ENCODE results near the gene SYCE1L.

Gene SYCE1L

GRCh38 chr16:77212741-77213541 is 13.7 kb downstream of the SYCE1L start:
- in situ Hi-C loops (cut with HindIII; ENCODE audit: low pct_unique_long_range_greater_than_20kb, low sequenced_read_pairs): no loop called here
- TF ChIP-seq JUND (IDR thresholded peaks at IDR 0.05; ENCODE audit: low read depth): no peak
- no peak for DNase-seq (ENCODE audit: low read depth in 1 of 2, low spot score in 1 of 2)

GRCh38 chr16:77213542-77214106 is 14.4 kb downstream of the SYCE1L start:
- no peak for DNase-seq (ENCODE audit: low read depth in 1 of 2, low spot score in 1 of 2)
- no peak for TF ChIP-seq JUND (IDR thresholded peaks at IDR 0.05; ENCODE audit: low read depth)
- in situ Hi-C loops (cut with HindIII; ENCODE audit: low pct_unique_long_range_greater_than_20kb, low sequenced_read_pairs): no loop called here

- no peak for TF ChIP-seq JUND (IDR thresholded peaks at IDR 0.05; ENCODE audit: low read depth)
- in situ Hi-C loops (cut with HindIII; ENCODE audit: low pct_unique_long_range_greater_than_20kb, low sequenced_read_pairs): no loop called here
- no peak for DNase-seq (ENCODE audit: low read depth in 1 of 2, low spot score in 1 of 2)
Measured at GRCh38 chr16:77214411-77215138, 15.4 kb downstream of the SYCE1L start.

- no peak for DNase-seq (ENCODE audit: low read depth in 1 of 2, low spot score in 1 of 2)
- in situ Hi-C loops (cut with HindIII; ENCODE audit: low pct_unique_long_range_greater_than_20kb, low sequenced_read_pairs): no loop called here
- no peak for TF ChIP-seq JUND (IDR thresholded peaks at IDR 0.05; ENCODE audit: low read depth)
Measured at GRCh38 chr16:77219437-77219836, 20.2 kb downstream of the SYCE1L start.

GRCh38 chr16:77220427-77220826 is 21.2 kb downstream of the SYCE1L start:
- in situ Hi-C loops (cut with HindIII; ENCODE audit: low pct_unique_long_range_greater_than_20kb, low sequenced_read_pairs): no loop called here
- no peak for TF ChIP-seq JUND (IDR thresholded peaks at IDR 0.05; ENCODE audit: low read depth)
- DNase-seq (ENCODE audit: low read depth in 1 of 2, low spot score in 1 of 2): no peak

- in situ Hi-C loops (cut with HindIII; ENCODE audit: low pct_unique_long_range_greater_than_20kb, low sequenced_read_pairs): no loop called here
- no peak for DNase-seq (ENCODE audit: low read depth in 1 of 2, low spot score in 1 of 2)
- TF ChIP-seq JUND (IDR thresholded peaks at IDR 0.05; ENCODE audit: low read depth): no peak
Measured at GRCh38 chr16:77221482-77221881, 22.3 kb downstream of the SYCE1L start.

- TF ChIP-seq JUND (IDR thresholded peaks at IDR 0.05; ENCODE audit: low read depth): no peak
- peak in 1 of 2 experiments; percentile 17 for DNase-seq (ENCODE audit: low read depth in 1 of 2, low spot score in 1 of 2)
- in situ Hi-C loops (cut with HindIII; ENCODE audit: low pct_unique_long_range_greater_than_20kb, low sequenced_read_pairs): no loop called here
Measured at GRCh38 chr16:77223184-77223583, 24.0 kb downstream of the SYCE1L start.

- in situ Hi-C loops (cut with HindIII; ENCODE audit: low pct_unique_long_range_greater_than_20kb, low sequenced_read_pairs): no loop called here
Measured at GRCh38 chr16:77225182-77225581, 26.0 kb downstream of the SYCE1L start.

GRCh38 chr16:77227745-77228144 is 28.5 kb downstream of the SYCE1L start:
- in situ Hi-C loops (cut with HindIII; ENCODE audit: low pct_unique_long_range_greater_than_20kb, low sequenced_read_pairs): no loop called here
- no peak for TF ChIP-seq JUND (IDR thresholded peaks at IDR 0.05; ENCODE audit: low read depth)
- no peak for DNase-seq (ENCODE audit: low read depth in 1 of 2, low spot score in 1 of 2)

More at GRCh38 chr16:77225182-77225581, 26.0 kb downstream of the SYCE1L start:
- no peak for TF ChIP-seq JUND (IDR thresholded peaks at IDR 0.05; ENCODE audit: low read depth)
- no peak for DNase-seq (ENCODE audit: low read depth in 1 of 2, low spot score in 1 of 2)

GRCh38 chr16:77231047-77231446 is 31.8 kb downstream of the SYCE1L start:
- in situ Hi-C loops (cut with HindIII; ENCODE audit: low pct_unique_long_range_greater_than_20kb, low sequenced_read_pairs): no loop called here
- TF ChIP-seq JUND (IDR thresholded peaks at IDR 0.05; ENCODE audit: low read depth): no peak
- no peak for DNase-seq (ENCODE audit: low read depth in 1 of 2, low spot score in 1 of 2)

GRCh38 chr16:77233799-77234519 is 34.8 kb downstream of the SYCE1L start:
- in situ Hi-C loops (cut with HindIII; ENCODE audit: low pct_unique_long_range_greater_than_20kb, low sequenced_read_pairs): no loop called here
- TF ChIP-seq JUND (IDR thresholded peaks at IDR 0.05; ENCODE audit: low read depth): no peak
- DNase-seq (ENCODE audit: low read depth in 1 of 2, low spot score in 1 of 2): no peak

GRCh38 chr16:77234611-77235010 is 35.4 kb downstream of the SYCE1L start:
- no peak for TF ChIP-seq JUND (IDR thresholded peaks at IDR 0.05; ENCODE audit: low read depth)
- in situ Hi-C loops (cut with HindIII; ENCODE audit: low pct_unique_long_range_greater_than_20kb, low sequenced_read_pairs): no loop called here
- DNase-seq (ENCODE audit: low read depth in 1 of 2, low spot score in 1 of 2): peak in 1 of 2 experiments; percentile 12

All from T47D (cell line).